Stomach (tissue), 4 donors: ENCODE data around the gene SMYD5.

Experiments used
- CTCF ChIP-seq, 7 experiments: fragments of 450-650 bp in 4 of 7; fragments of 200-600 bp in 3 of 7; sonication (generic) in 3 of 7; IDR thresholded peaks; one replicate each; pipeline ENCODE4 v1.5.1; 2016 to 2019; ENCODE audit warnings: antibody characterized with exemption in 7 of 7, control low read depth in 2 of 7, mild to moderate bottlenecking in 1 of 7
- EP300 ChIP-seq: sonication (generic); formaldehyde crosslinking; IDR thresholded peaks from one replicate; pipeline ENCODE4 v1.6.1; 2017; ENCODE audit warnings: antibody characterized with exemption
- POLR2A ChIP-seq, 4 donors: fragments of 450-650 bp; IDR thresholded peaks; one replicate each; pipeline ENCODE4 v1.6.1; 2016; ENCODE audit warnings: antibody characterized with exemption in 4 of 4, control low read depth in 2 of 4, mild to moderate bottlenecking in 1 of 4, moderate library complexity in 1 of 4
- POLR2AphosphoS5 ChIP-seq, 3 donors: sonication (generic); formaldehyde crosslinking; IDR thresholded peaks; one replicate each; pipeline ENCODE4 v1.6.1; 2016; ENCODE audit warnings: antibody characterized with exemption in 3 of 3

DNA sequence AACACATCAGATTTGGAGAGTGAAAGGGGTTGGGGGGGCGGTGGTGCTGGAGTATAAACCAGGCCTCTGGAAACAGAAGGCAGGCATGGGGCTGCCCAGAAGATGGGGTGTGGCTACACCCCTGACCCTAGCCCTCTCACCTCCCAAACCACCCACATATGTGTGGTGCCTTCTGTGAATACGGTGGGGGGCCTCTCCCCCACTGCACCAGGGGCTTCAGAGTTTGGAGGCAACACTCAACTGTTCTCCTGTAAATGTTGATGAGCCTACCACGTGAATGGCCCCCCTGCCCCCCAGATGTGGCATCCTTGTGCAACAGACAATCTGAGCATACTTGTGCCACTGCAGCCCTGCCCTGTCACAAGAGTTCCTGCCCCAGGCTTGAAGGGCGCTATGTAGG lies 50.7 kb downstream of the SMYD5 start:
- TF ChIP-seq POLR2A (IDR thresholded peaks at IDR 0.05) (no peak), CTCF (IDR thresholded peaks at IDR 0.05) (no peak), EP300 (no peak), POLR2AphosphoS5 (IDR thresholded peaks at IDR 0.05) (no peak)
